GM12875 (cell line): ENCODE measurements around the gene DNAJB14.

Experiments
- H3K4me3 ChIP-seq: one replicate; pipeline ENCODE4 v1.5.1; 2011; ENCODE audit warnings: low read depth, low read length, control low read depth
- CTCF ChIP-seq: IDR thresholded peaks from 2 replicates; pipeline ENCODE4 v1.5.1; 2011; ENCODE audit warnings: low read depth, mild to moderate bottlenecking, control low read depth, inconsistent platforms, low read length, moderate library complexity, borderline replicate concordance; ENCODE audit not compliant: insufficient read depth

Gene DNAJB14

GRCh38 chr4:99872570-99872969 lies 73.8 kb downstream of the DNAJB14 start:
- no peak for TF ChIP-seq CTCF
- no peak overlapping the region for H3K4me3 ChIP-seq

DNA sequence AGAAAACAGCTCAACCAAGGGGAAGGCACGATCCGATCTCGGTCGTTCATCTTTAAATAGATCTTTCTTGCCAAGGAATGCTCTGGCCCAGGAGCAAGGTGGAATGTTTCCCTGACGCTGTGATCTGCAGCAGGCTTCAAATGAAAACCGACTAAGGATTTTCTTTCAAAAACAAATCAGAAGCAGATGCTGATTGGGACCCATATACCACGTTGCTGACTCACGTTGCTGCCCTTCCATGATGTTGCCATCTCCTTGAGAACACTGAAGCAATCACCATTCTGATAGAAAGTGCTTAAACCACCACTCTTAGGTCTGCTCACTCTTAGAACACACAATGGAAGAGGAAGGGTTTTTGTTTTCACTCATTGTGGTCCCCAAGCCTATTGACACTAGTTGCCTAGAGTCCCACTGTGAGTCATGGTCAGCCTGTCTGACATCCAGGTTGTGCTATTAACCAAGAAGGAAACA lies 78.3 kb downstream of the DNAJB14 start:
- no peak overlapping the region for H3K4me3 ChIP-seq
- TF ChIP-seq CTCF = no peak

DNA sequence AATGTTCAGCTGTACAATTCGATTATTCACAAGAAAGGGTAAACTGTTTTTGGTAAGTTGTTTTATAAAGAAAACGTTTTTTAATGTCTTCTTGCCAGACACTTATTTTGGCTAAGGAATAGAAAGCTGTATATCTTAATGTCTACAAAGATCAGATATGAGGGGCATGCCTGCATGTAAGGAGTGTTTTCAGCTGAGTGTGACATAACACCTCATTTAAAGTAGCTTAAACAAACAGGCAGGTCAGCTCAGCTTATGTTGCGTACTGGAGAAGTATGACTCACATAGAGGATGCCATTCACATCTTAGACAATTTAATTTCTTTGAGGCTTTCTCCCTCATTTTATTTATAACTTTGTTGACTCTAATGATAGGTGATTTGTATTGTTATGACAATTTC lies 82.6 kb downstream of the DNAJB14 start:
- H3K4me3 ChIP-seq = no peak overlapping the region
- TF ChIP-seq CTCF = no peak

GRCh38 chr4:99861120-99861905 lies 85.1 kb downstream of the DNAJB14 start:
- no peak overlapping the region for H3K4me3 ChIP-seq
- no peak for TF ChIP-seq CTCF

DNA sequence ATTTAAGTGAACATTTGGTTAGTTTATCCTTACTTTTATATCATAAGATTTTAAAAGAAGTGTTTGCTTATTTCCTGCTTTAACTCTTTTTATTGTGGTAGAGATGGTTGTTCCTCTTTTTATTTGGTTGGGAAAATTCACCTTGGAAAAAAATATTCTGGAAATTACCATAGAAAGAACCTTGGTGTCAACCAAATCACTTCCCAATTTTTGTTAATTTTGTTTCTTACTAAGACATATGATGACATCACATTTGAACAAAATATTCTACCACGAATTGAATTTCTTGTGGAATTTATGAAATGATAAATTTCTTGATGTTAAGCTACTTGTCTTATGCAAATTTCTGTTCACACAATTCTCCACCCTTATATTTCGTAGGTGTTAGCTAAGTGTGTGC lies 85.9 kb downstream of the DNAJB14 start:
- no peak overlapping the region for H3K4me3 ChIP-seq
- no peak for TF ChIP-seq CTCF

GRCh38 chr4:99859618-99860017 lies 86.8 kb downstream of the DNAJB14 start:
- no peak overlapping the region for H3K4me3 ChIP-seq
- no peak for TF ChIP-seq CTCF

DNA sequence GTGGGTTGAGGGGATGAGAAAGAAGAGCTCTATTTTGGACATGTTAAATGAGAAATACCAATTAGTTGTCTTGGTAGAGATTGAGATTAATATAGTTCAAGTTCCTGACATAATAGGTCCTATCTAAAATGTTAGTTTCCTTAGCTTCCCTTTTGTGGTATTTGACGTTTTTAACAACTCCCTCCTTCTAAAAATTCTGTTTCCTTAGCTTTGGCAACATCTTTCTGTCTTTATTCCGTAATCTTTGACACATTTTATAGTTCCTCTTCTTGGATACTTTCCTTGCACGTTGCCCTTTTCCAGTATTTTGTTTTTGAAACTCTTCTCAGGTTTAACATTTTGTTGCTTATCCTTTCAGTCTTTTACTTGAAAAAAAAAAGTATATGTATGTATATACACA lies 89.1 kb downstream of the DNAJB14 start:
- no peak overlapping the region for H3K4me3 ChIP-seq
- TF ChIP-seq CTCF = no peak
